ENCODE data around the gene ZNF782.

The ZNF782 gene

GRCh38 chr9:96883922-96884321 is 29.6 kb upstream of the ZNF782 start:
- Histone ChIP-seq H3K9me3 (ENCODE audit: severe bottlenecking) (no peaks in the 10 kb centered on the region), H3K36me3 (no peaks in the 10 kb centered on the region), H3K27ac (no peak overlapping the region), H3K27me3 (ENCODE audit: insufficient read depth, low read depth, severe bottlenecking) (no peaks in the 10 kb centered on the region), H3K4me3 (ENCODE audit: low read depth, low read length) (no peak overlapping the region)
- DNase-seq: no peak
- no peak for TF ChIP-seq CTCF (IDR thresholded peaks at IDR 0.05; ENCODE audit: low read depth, low read length)

GRCh38 chr9:96877269-96877668 is 23.0 kb upstream of the ZNF782 start:
- TF ChIP-seq CTCF (IDR thresholded peaks at IDR 0.05; ENCODE audit: low read depth, low read length): no peak
- Histone ChIP-seq H3K9me3 (ENCODE audit: severe bottlenecking) (no peaks in the 10 kb centered on the region), H3K4me3 (ENCODE audit: low read depth, low read length) (no peak overlapping the region), H3K27ac (no peak overlapping the region), H3K27me3 (ENCODE audit: insufficient read depth, low read depth, severe bottlenecking) (no peaks in the 10 kb centered on the region), H3K36me3 (no peaks in the 10 kb centered on the region)
- DNase-seq: no peak

- no peaks in the 10 kb centered on the region for H3K27me3 ChIP-seq (ENCODE audit: insufficient read depth, low read depth, severe bottlenecking)
- no peaks in the 10 kb centered on the region for H3K36me3 ChIP-seq
- peak overlapping the region; percentile 78 for H3K4me3 ChIP-seq (ENCODE audit: low read depth, low read length)
- peak; percentile 85 for TF ChIP-seq CTCF (IDR thresholded peaks at IDR 0.05; ENCODE audit: low read depth, low read length)
- H3K27ac ChIP-seq: peak overlapping the region; percentile 67
- DNase-seq: peak; percentile 98
- H3K9me3 ChIP-seq (ENCODE audit: severe bottlenecking): no peaks in the 10 kb centered on the region
Observed at GRCh38 chr9:96875461-96876142, 21.3 kb upstream of the ZNF782 start.

GRCh38 chr9:96874947-96875460 is 20.7 kb upstream of the ZNF782 start:
- Histone ChIP-seq H3K36me3 (no peaks in the 10 kb centered on the region), H3K27ac (peak overlapping the region; percentile 67), H3K4me3 (ENCODE audit: low read depth, low read length) (peak overlapping the region; percentile 78), H3K27me3 (ENCODE audit: insufficient read depth, low read depth, severe bottlenecking) (no peaks in the 10 kb centered on the region), H3K9me3 (ENCODE audit: severe bottlenecking) (no peaks in the 10 kb centered on the region)
- DNase-seq: no peak
- no peak for TF ChIP-seq CTCF (IDR thresholded peaks at IDR 0.05; ENCODE audit: low read depth, low read length)

GRCh38 chr9:96874201-96874785 is 20.0 kb upstream of the ZNF782 start:
- no peak overlapping the region for H3K4me3 ChIP-seq (ENCODE audit: low read depth, low read length)
- TF ChIP-seq CTCF (IDR thresholded peaks at IDR 0.05; ENCODE audit: low read depth, low read length): no peak
- H3K36me3 ChIP-seq: no peaks in the 10 kb centered on the region
- H3K9me3 ChIP-seq (ENCODE audit: severe bottlenecking): no peaks in the 10 kb centered on the region
- no peak for DNase-seq
- no peak overlapping the region for H3K27ac ChIP-seq
- no peaks in the 10 kb centered on the region for H3K27me3 ChIP-seq (ENCODE audit: insufficient read depth, low read depth, severe bottlenecking)

Data from WERI-Rb-1 (cell line).